Measurements from ENCODE around the gene TBX3.
A peak's percentile ranks its signal among the peaks of the same experiment; 100 is the strongest.

TBX3 gene

GRCh38 chr12:114682785-114683708 lies 928 bp downstream of the TBX3 start:
- no peak for DNase-seq (ENCODE audit: low spot score)
- FAIRE-seq: no peak

GRCh38 chr12:114682106-114682784 lies 1.7 kb downstream of the TBX3 start:
- FAIRE-seq (no peak), DNase-seq (ENCODE audit: low spot score) (no peak)

- DNase-seq (ENCODE audit: low spot score) (peak; percentile 7), FAIRE-seq (no peak)
These were observed 2.7 kb downstream of the TBX3 start for GRCh38 chr12:114681116-114681871.

- FAIRE-seq: no peak
- DNase-seq (ENCODE audit: low spot score): no peak
These were observed 3.3 kb downstream of the TBX3 start for GRCh38 chr12:114680604-114681069.

GRCh38 chr12:114679942-114680341 lies 4.0 kb downstream of the TBX3 start:
- FAIRE-seq (no peak), DNase-seq (ENCODE audit: low spot score) (no peak)

- FAIRE-seq (no peak), DNase-seq (ENCODE audit: low spot score) (no peak)
These were observed 4.5 kb downstream of the TBX3 start for GRCh38 chr12:114679452-114679875.

GRCh38 chr12:114678718-114679117 lies 5.3 kb downstream of the TBX3 start:
- FAIRE-seq (no peak), DNase-seq (ENCODE audit: low spot score) (no peak)

GRCh38 chr12:114678028-114678427 lies 5.9 kb downstream of the TBX3 start:
- DNase-seq (ENCODE audit: low spot score) (no peak), FAIRE-seq (no peak)

GRCh38 chr12:114676142-114676741 lies 7.7 kb downstream of the TBX3 start:
- FAIRE-seq: no peak
- DNase-seq (ENCODE audit: low spot score): no peak

- no peak for FAIRE-seq
- DNase-seq (ENCODE audit: low spot score): no peak
These were observed 9.5 kb downstream of the TBX3 start for GRCh38 chr12:114674251-114675047.

GRCh38 chr12:114673901-114674250 lies 10.1 kb downstream of the TBX3 start:
- FAIRE-seq (no peak), DNase-seq (ENCODE audit: low spot score) (no peak)

GRCh38 chr12:114673169-114673833 lies 10.7 kb downstream of the TBX3 start:
- DNase-seq (ENCODE audit: low spot score) (no peak), FAIRE-seq (no peak)

- FAIRE-seq: no peak
- no peak for DNase-seq (ENCODE audit: low spot score)
These were observed 11.2 kb downstream of the TBX3 start for GRCh38 chr12:114672817-114673168.

- FAIRE-seq: no peak
- DNase-seq (ENCODE audit: low spot score): no peak
These were observed 12.2 kb downstream of the TBX3 start for GRCh38 chr12:114671443-114672411.

GRCh38 chr12:114671066-114671442 lies 12.9 kb downstream of the TBX3 start:
- FAIRE-seq: no peak
- no peak for DNase-seq (ENCODE audit: low spot score)

GRCh38 chr12:114670291-114670980 lies 13.5 kb downstream of the TBX3 start:
- FAIRE-seq (no peak), DNase-seq (ENCODE audit: low spot score) (no peak)

GRCh38 chr12:114669401-114670290 lies 14.3 kb downstream of the TBX3 start:
- DNase-seq (ENCODE audit: low spot score) (no peak), FAIRE-seq (no peak)

Data from RCC 7860 (cell line).